GM12801 (cell line): ENCODE measurements around the gene GAS2.

Experiments
- CTCF ChIP-seq: IDR thresholded peaks from one replicate; pipeline ENCODE4 v1.5.1; 2011; ENCODE audit warnings: control low read depth; ENCODE audit not compliant: insufficient read length; ENCODE audit errors: extremely low read depth

GAS2 gene

GRCh38 chr11:22753416-22753815 is 87.0 kb downstream of the GAS2 start:
- no peak for TF ChIP-seq CTCF

- TF ChIP-seq CTCF = no peak
Measured at GRCh38 chr11:22761066-22761465, 94.7 kb downstream of the GAS2 start.

- TF ChIP-seq CTCF = no peak
Measured at GRCh38 chr11:22763166-22763565, 96.8 kb downstream of the GAS2 start.

GRCh38 chr11:22764735-22765134 is 98.3 kb downstream of the GAS2 start:
- no peak for TF ChIP-seq CTCF

- TF ChIP-seq CTCF = no peak
Measured at GRCh38 chr11:22768281-22768680, 101.9 kb downstream of the GAS2 start.

- TF ChIP-seq CTCF = no peak
Measured at GRCh38 chr11:22769081-22769480, 102.7 kb downstream of the GAS2 start.

- no peak for TF ChIP-seq CTCF
Measured at GRCh38 chr11:22774716-22775115, 108.3 kb downstream of the GAS2 start.

- no peak for TF ChIP-seq CTCF
Measured at GRCh38 chr11:22775248-22775647, 108.8 kb downstream of the GAS2 start.
